Uterus (tissue), 4 donors: Measurements from ENCODE around the gene DHRS3. TPM values are rescaled to one million over a fixed set of nuclear protein-coding genes. Genes with fewer than 3 reads are reported as not detected.
A peak's percentile ranks its signal among the peaks of the same experiment; 100 is the strongest.
"Not testable (repeated sequence)": the region's sequence is repeated elsewhere in the genome, so short reads cannot be mapped to it uniquely, and the experiment has no call there.

ENCODE experiments used
- DNase-seq, 2 donors: peaks; one replicate each; pipeline ENCODE4 v3.0.0-alpha.2; 2019 to 2020
- H3K27ac ChIP-seq, 2 donors: fragments of 200-600 bp; sonication (generic); 1 replicate in 1 of 2; 2 replicates in 1 of 2; pipeline ENCODE4 v1.5.1; 2016 to 2018
- H3K27me3 ChIP-seq, 2 donors: fragments of 200-600 bp; sonication (generic); one replicate each; pipeline ENCODE4 v1.5.1; 2018 to 2019; ENCODE audit warnings: control low read depth in 1 of 2
- H3K36me3 ChIP-seq, 2 donors: fragments of 200-600 bp; sonication (generic); one replicate each; pipeline ENCODE4 v1.5.1; 2019; ENCODE audit warnings: control low read depth in 1 of 2
- H3K4me1 ChIP-seq, 2 donors: fragments of 200-600 bp; sonication (generic); one replicate each; pipeline ENCODE4 v1.5.1; 2018 to 2019; ENCODE audit warnings: control low read depth in 1 of 2
- H3K4me3 ChIP-seq, 2 donors: fragments of 200-600 bp; sonication (generic); 1 replicate in 1 of 2; 2 replicates in 1 of 2; pipeline ENCODE4 v1.5.1; 2018 to 2019; ENCODE audit warnings: mild to moderate bottlenecking in 1 of 2
- H3K9me3 ChIP-seq, 2 donors: fragments of 200-600 bp; sonication (generic); one replicate each; pipeline ENCODE4 v1.5.1; 2019; ENCODE audit warnings: control low read depth in 1 of 2
- CTCF ChIP-seq, 4 experiments: fragments of 200-600 bp in 2 of 4; fragments of 450-650 bp in 2 of 4; sonication (generic) in 2 of 4; IDR thresholded peaks; one replicate each; pipeline ENCODE4 v1.5.1; 2016 to 2019; ENCODE audit warnings: antibody characterized with exemption in 4 of 4, mild to moderate bottlenecking in 2 of 4, moderate library complexity in 1 of 4
- POLR2A ChIP-seq, 2 donors: fragments of 450-650 bp; IDR thresholded peaks; one replicate each; pipeline ENCODE4 v1.6.1; 2016; ENCODE audit warnings: antibody characterized with exemption in 2 of 2, mild to moderate bottlenecking in 1 of 2, moderate library complexity in 1 of 2
- intact Hi-C: fragments of 100-400 bp; cut with DNase I; formaldehyde crosslinking; loops from one replicate; pipeline ENCODE4 v1.15.1; 2023; ENCODE audit warnings: low total_unique reads
- total RNA-seq, 4 donors: library from RNA; depleted of rRNA in 3 of 4; stranded (reverse); fragments of >200 nt in 3 of 4; gene quantifications; one replicate each; pipeline versions ENCODE4 v1.1.0 to v1.2.4, GENCODE V29; 2014 to 2023
- donor health status: DM: yes; HTN: yes; CAD: no.

The DHRS3 gene
- total RNA-seq, 4 donors from 2014 or later, result 12.6 to 82.0 (median 51.5) TPM

GRCh38 chr1:12658531-12659453 lies 40.8 kb upstream of the DHRS3 start:
- DNase-seq, result peak; percentile 68 to 72
- no peak for TF ChIP-seq POLR2A (IDR thresholded peaks at IDR 0.05)
- peak; percentile 87 to 95 (median 90) for TF ChIP-seq CTCF (IDR thresholded peaks at IDR 0.05)
- Histone ChIP-seq H3K27me3 (no peaks in the 10 kb centered on the region), H3K4me3 (no peak overlapping the region), H3K9me3 (no peaks in the 10 kb centered on the region), H3K4me1 (no peaks in the 10 kb centered on the region), H3K36me3 (no peaks in the 10 kb centered on the region), H3K27ac (no peak overlapping the region)
- intact Hi-C loops, result loop anchor here (10.0 kb wide), 1 partner anchor 344 kb away; no protein-coding TSS in a partner anchor

- not testable (repeated sequence) for H3K4me3 ChIP-seq, H3K36me3 ChIP-seq, H3K9me3 ChIP-seq, H3K4me1 ChIP-seq, DNase-seq, H3K27me3 ChIP-seq, H3K27ac ChIP-seq
- intact Hi-C loops, result loop anchor here (10.0 kb wide), 1 partner anchor 343 kb away; no protein-coding TSS in a partner anchor
Observed at GRCh38 chr1:12657885-12658512, 40.0 kb upstream of the DHRS3 start.

- Histone ChIP-seq H3K27ac (no peak overlapping the region), H3K9me3 (no peaks in the 10 kb centered on the region), H3K27me3 (no peaks in the 10 kb centered on the region), H3K4me1 (no peaks in the 10 kb centered on the region), H3K36me3 (no peaks in the 10 kb centered on the region), H3K4me3 (no peak overlapping the region)
- DNase-seq, result no peak
- intact Hi-C loops, result loop anchor here (10.0 kb wide), 1 partner anchor 342 kb away; no protein-coding TSS in a partner anchor
- no peak for TF ChIP-seq CTCF (IDR thresholded peaks at IDR 0.05)
- TF ChIP-seq POLR2A (IDR thresholded peaks at IDR 0.05), result no peak
Observed at GRCh38 chr1:12657060-12657884, 39.3 kb upstream of the DHRS3 start.

- Histone ChIP-seq H3K27me3 (no peaks in the 10 kb centered on the region), H3K4me1 (no peaks in the 10 kb centered on the region), H3K9me3 (no peaks in the 10 kb centered on the region), H3K36me3 (no peaks in the 10 kb centered on the region), H3K4me3 (no peak overlapping the region), H3K27ac (no peak overlapping the region)
- no peak for DNase-seq
- TF ChIP-seq CTCF (IDR thresholded peaks at IDR 0.05) (no peak), POLR2A (IDR thresholded peaks at IDR 0.05) (no peak)
- intact Hi-C loops, result loop anchor here (10.0 kb wide), 1 partner anchor 342 kb away; no protein-coding TSS in a partner anchor
Observed at GRCh38 chr1:12656575-12656974, 38.6 kb upstream of the DHRS3 start.

- no peaks in the 10 kb centered on the region for H3K36me3 ChIP-seq
- H3K4me3 ChIP-seq, result no peak overlapping the region
- H3K4me1 ChIP-seq, result no peaks in the 10 kb centered on the region
- no peaks in the 10 kb centered on the region for H3K9me3 ChIP-seq
- H3K27ac ChIP-seq, result no peak overlapping the region
- no peak for TF ChIP-seq POLR2A (IDR thresholded peaks at IDR 0.05)
- no peak for TF ChIP-seq CTCF (IDR thresholded peaks at IDR 0.05)
- no peak for DNase-seq
- H3K27me3 ChIP-seq, result no peaks in the 10 kb centered on the region
- intact Hi-C loops, result loop anchor here (10.0 kb wide), 1 partner anchor 340 kb away; no protein-coding TSS in a partner anchor
Observed at GRCh38 chr1:12654657-12655056, 36.6 kb upstream of the DHRS3 start.
